GM19099 (cell line): ENCODE data around the gene OR14I1.
"Not testable (repeated sequence)": the region's sequence is repeated elsewhere in the genome, so short reads cannot be mapped to it uniquely, and the experiment has no call there.

Experiments used
- POLR2A ChIP-seq: IDR thresholded peaks from 3 replicates; pipeline ENCODE4 v1.6.1; 2011; ENCODE audit warnings: low read depth; ENCODE audit not compliant: insufficient read length; ENCODE audit errors: extremely low read depth

The OR14I1 gene

GRCh38 chr1:248697907-248698306 is 4.7 kb downstream of the OR14I1 start:
- TF ChIP-seq POLR2A: no peak

GRCh38 chr1:248696774-248697173 is 5.8 kb downstream of the OR14I1 start:
- TF ChIP-seq POLR2A: no peak

GRCh38 chr1:248696261-248696660 is 6.3 kb downstream of the OR14I1 start:
- TF ChIP-seq POLR2A: no peak

GRCh38 chr1:248695451-248696132 is 7.0 kb downstream of the OR14I1 start:
- TF ChIP-seq POLR2A: no peak

GRCh38 chr1:248691567-248692155 is 10.9 kb downstream of the OR14I1 start:
- TF ChIP-seq POLR2A: no peak

- TF ChIP-seq POLR2A: no peak
Measured at GRCh38 chr1:248688527-248689298, 13.9 kb downstream of the OR14I1 start.

GRCh38 chr1:248686815-248687214 is 15.8 kb downstream of the OR14I1 start:
- no peak for TF ChIP-seq POLR2A

GRCh38 chr1:248681651-248682050 is 20.9 kb downstream of the OR14I1 start:
- no peak for TF ChIP-seq POLR2A

- no peak for TF ChIP-seq POLR2A
Measured at GRCh38 chr1:248670003-248670402, 32.6 kb downstream of the OR14I1 start.

GRCh38 chr1:248655354-248655753 is 47.2 kb downstream of the OR14I1 start, which contains the start of gene OR2T27:
TSS of gene OR2T27 (minus strand) at chr1:248655528. CDS start at chr1:248650884, 4,644 bp downstream.
- not testable (repeated sequence) for TF ChIP-seq POLR2A
